HL-60 (cell line): Measurements from ENCODE around the gene SETD1B.

Source experiments
- DNase-seq, 2 experiments: peaks; one replicate each; pipeline ENCODE4 v3.0.0-alpha.2; 2010 to 2020; ENCODE audit warnings: low read depth in 1 of 2, low spot score in 1 of 2
- H3K27ac ChIP-seq: fragments of 250-450 bp; sonication (Bioruptor Pico); replicated peaks from 2 replicates; pipeline ENCODE4 v1.5.1; 2020; ENCODE audit warnings: mild to moderate bottlenecking, moderate library complexity
- H3K27me3 ChIP-seq: fragments of 250-450 bp; sonication (Bioruptor Pico); 2 replicates; pipeline ENCODE4 v1.5.1; 2021; ENCODE audit warnings: mild to moderate bottlenecking, moderate library complexity; ENCODE audit not compliant: insufficient read depth, poor library complexity, severe bottlenecking
- H3K4me3 ChIP-seq: replicated peaks from 2 replicates; pipeline ENCODE4 v1.5.1; 2011; ENCODE audit warnings: mild to moderate bottlenecking, control low read depth, low read length; ENCODE audit not compliant: insufficient read depth
- CTCF ChIP-seq: IDR thresholded peaks from one replicate; pipeline ENCODE4 v1.5.1; 2011; ENCODE audit warnings: low read length, control low read depth, inconsistent platforms; ENCODE audit not compliant: insufficient read depth
- GABPA ChIP-seq: IDR thresholded peaks from 2 replicates; pipeline ENCODE4 v1.6.1; 2012; ENCODE audit warnings: low read depth
- POLR2AphosphoS5 ChIP-seq: IDR thresholded peaks from 2 replicates; pipeline ENCODE4 v1.6.1; 2012; ENCODE audit warnings: low read depth
- REST ChIP-seq: IDR thresholded peaks from 2 replicates; pipeline ENCODE4 v1.6.1; 2012; ENCODE audit warnings: low read depth; ENCODE audit not compliant: insufficient replicate concordance
- SPI1 ChIP-seq: IDR thresholded peaks from 2 replicates; pipeline ENCODE4 v1.6.1; 2012; ENCODE audit warnings: low read depth, mild to moderate bottlenecking, borderline replicate concordance

SETD1B gene

GRCh38 chr12:121810833-121811433, 7.1 kb downstream of the SETD1B start:
- peak in 1 of 2 experiments; percentile 65 for DNase-seq
- peak overlapping the region; percentile 81 for H3K4me3 ChIP-seq
- no peaks in the 10 kb centered on the region for H3K27me3 ChIP-seq
- TF ChIP-seq SPI1 (no peak), POLR2AphosphoS5 (peak; percentile 19; the same call in 1 of the 2 replicates), REST (no peak), GABPA (no peak), CTCF (no peak)
- H3K27ac ChIP-seq = peak overlapping the region; percentile 80

- H3K27ac ChIP-seq = peak overlapping the region; percentile 80
- peak; percentile 81 to 86 for DNase-seq
- TF ChIP-seq POLR2AphosphoS5 = no peak; the same call in 1 of the 2 replicates
- no peak for TF ChIP-seq REST
- peak; percentile 49 for TF ChIP-seq CTCF
- TF ChIP-seq SPI1 = peak; percentile 67; the same call in 1 of the 2 replicates
- H3K27me3 ChIP-seq = no peaks in the 10 kb centered on the region
- peak overlapping the region; percentile 81 for H3K4me3 ChIP-seq
Observed at GRCh38 chr12:121811434-121812319, 7.9 kb downstream of the SETD1B start.

- TF ChIP-seq REST (no peak), POLR2AphosphoS5 (peak; percentile 25)
- H3K4me3 ChIP-seq = peak overlapping the region; percentile 81
- DNase-seq = peak in 1 of 2 experiments; percentile 73
- peak overlapping the region; percentile 80 for H3K27ac ChIP-seq
- H3K27me3 ChIP-seq = no peaks in the 10 kb centered on the region
Observed at GRCh38 chr12:121812320-121812871, 8.6 kb downstream of the SETD1B start.
